Measurements from ENCODE around the gene CACNA1A.

- TF ChIP-seq CTCF (conservative IDR thresholded peaks at IDR 0.05) = no peak
- no peak for TF ChIP-seq ZFX (IDR thresholded peaks at IDR 0.05)
Observed at GRCh38 chr19:13214036-13214730, 292.1 kb downstream of the CACNA1A start.

Data from C4-2B (cell line).